Measurements from ENCODE around the gene ATG13. TPM values are rescaled to one million over a fixed set of nuclear protein-coding genes. Genes with fewer than 3 reads are reported as not detected.

The ATG13 gene
- total and polyA plus RNA-seq, 2 experiments from 2014 or later = 32.9 to 71.1 TPM

- Histone ChIP-seq H3K79me2 (replicated peaks; ENCODE audit: insufficient read depth) (no peaks in the 10 kb centered on the region), H3K36me3 (ENCODE audit: insufficient read depth) (peaks cover 31% of the 10 kb centered on the region), H3K27me3 (ENCODE audit: insufficient read depth) (no peaks in the 10 kb centered on the region), H3K4me1 (ENCODE audit: insufficient read depth) (no peaks in the 10 kb centered on the region), H3K4me2 (no peak overlapping the region), H3K9me2 (ENCODE audit: insufficient read depth) (no peaks in the 10 kb centered on the region), H3K4me3 (no peak overlapping the region), H3F3A (replicated peaks; ENCODE audit: low read depth) (peaks cover 8% of the 10 kb centered on the region; the same call in 1 of the 2 replicates), H4K20me1 (replicated peaks; ENCODE audit: insufficient read depth) (peaks cover 4% of the 10 kb centered on the region), H2AFZ (no peak overlapping the region), H3K27ac (ENCODE audit: low read depth) (no peak overlapping the region; the same call in 1 of the 2 replicates)
- Mint-ChIP-seq H3K27me3 (ENCODE audit: insufficient read depth, low read depth, poor library complexity) (peaks cover 1% of the 10 kb centered on the region), H3K36me3 (ENCODE audit: low read depth) (peaks cover 53% of the 10 kb centered on the region; the same call in 2 of the 3 replicates), H3K4me3 (no peak overlapping the region), H3K9me3 (no peaks in the 10 kb centered on the region), H3K4me1 (no peaks in the 10 kb centered on the region), H3K27ac (no peak overlapping the region)
- no peak for TF ChIP-seq NANOG (IDR thresholded peaks at IDR 0.05; ENCODE audit: borderline replicate concordance)
- no peak for TF ChIP-seq EZH2 (IDR thresholded peaks at IDR 0.05; ENCODE audit: low read depth, unreplicated experiment)
- no peak for TF ChIP-seq REST (IDR thresholded peaks at IDR 0.05; ENCODE audit: unreplicated experiment)
- TF ChIP-seq EZH2phosphoT487 (IDR thresholded peaks at IDR 0.05; ENCODE audit: unreplicated experiment) = no peak
- TF ChIP-seq ZNF462 (CRISPR knock-in tag; IDR thresholded peaks at IDR 0.05) = no peak
- no peak for TF ChIP-seq POLR2AphosphoS5 (IDR thresholded peaks at IDR 0.05; ENCODE audit: low read depth)
- no peak for TF ChIP-seq STAT1 (IDR thresholded peaks at IDR 0.05; ENCODE audit: unreplicated experiment)
- no peak for TF ChIP-seq JUNB (IDR thresholded peaks at IDR 0.05; ENCODE audit: unreplicated experiment)
- TF ChIP-seq ZNF331 (CRISPR knock-in tag; IDR thresholded peaks at IDR 0.05; ENCODE audit: low read depth) = no peak
- no peak for TF ChIP-seq CTCF (conservative IDR thresholded peaks at IDR 0.05; ENCODE audit: low read depth in 2 of 2)
- no peak for TF ChIP-seq ETS1 (IDR thresholded peaks at IDR 0.05)
- TF ChIP-seq CREB1 (CRISPR knock-in tag; IDR thresholded peaks at IDR 0.05; ENCODE audit: low read depth) = no peak
- TF ChIP-seq ZNF114 (CRISPR knock-in tag; IDR thresholded peaks at IDR 0.05) = no peak
- DNase-seq (ENCODE audit: low spot score) = no peak
- ATAC-seq = no peak
Measured at GRCh38 chr11:46666516-46666915, 49.2 kb downstream of the ATG13 start.
